ENCODE data around the gene HDAC9. TPM values are rescaled to one million over a fixed set of nuclear protein-coding genes. Genes with fewer than 3 reads are reported as not detected.
A peak's percentile ranks its signal among the peaks of the same experiment; 100 is the strongest.

Gene HDAC9
- total RNA-seq, 4 donors from 2014 or later: 3.0 to 14.0 (median 5.6) TPM

- TF ChIP-seq POLR2A (IDR thresholded peaks at IDR 0.05): no peak
- no peak for TF ChIP-seq CTCF (IDR thresholded peaks at IDR 0.05 in 4 of 5, conservative IDR thresholded peaks at IDR 0.05 in 1 of 5)
- Histone ChIP-seq H3K27me3 (no peaks in the 10 kb centered on the region), H3K36me3 (no peaks in the 10 kb centered on the region), H3K4me3 (peak overlapping the region in 2 of 4 donors; percentile 7 to 11), H3K4me1 (peaks cover 14% of the 10 kb centered on the region in 2 donors), H3K27ac (peak overlapping the region; percentile 10 to 54 (median 21)), H3K9me3 (no peaks in the 10 kb centered on the region)
- ATAC-seq (peak; percentile 89 to 90), DNase-seq (peak; percentile 30 to 57)
- in situ Hi-C loops (cut with MboI; ENCODE audit: low sequenced_read_pairs in 4 of 4) (loop anchor here in 3 of 4 donors (10.0 to 25.0 kb wide), 2 partner anchors 211 to 219 kb away; no protein-coding TSS in a partner anchor), intact Hi-C loops (cut with DNase I; ENCODE audit: low total_unique reads) (loop anchor here (2.0 to 10.0 kb wide), 2 partner anchors 79 to 119 kb away; partner anchors contain the start of gene HDAC9)
These were observed 78.1 kb downstream of the HDAC9 start for GRCh38 chr7:18573410-18574234.

- Histone ChIP-seq H3K4me1 (peaks cover 14% of the 10 kb centered on the region in 2 donors), H3K36me3 (no peaks in the 10 kb centered on the region), H3K27me3 (no peaks in the 10 kb centered on the region), H3K27ac (no peak overlapping the region), H3K9me3 (no peaks in the 10 kb centered on the region), H3K4me3 (no peak overlapping the region)
- no peak for TF ChIP-seq POLR2A (IDR thresholded peaks at IDR 0.05)
- no peak for TF ChIP-seq CTCF (IDR thresholded peaks at IDR 0.05 in 4 of 5, conservative IDR thresholded peaks at IDR 0.05 in 1 of 5)
- in situ Hi-C loops (cut with MboI; ENCODE audit: low sequenced_read_pairs in 4 of 4) (loop anchor here in 3 of 4 donors (10.0 to 25.0 kb wide), 2 partner anchors 212 to 219 kb away; no protein-coding TSS in a partner anchor), intact Hi-C loops (cut with DNase I; ENCODE audit: low total_unique reads) (loop anchor here (10.0 kb wide), 1 partner anchor 119 kb away; no protein-coding TSS in a partner anchor)
- ATAC-seq (no peak), DNase-seq (no peak)
These were observed 78.6 kb downstream of the HDAC9 start for GRCh38 chr7:18574235-18574540.

GRCh38 chr7:18574676-18575075 is 79.1 kb downstream of the HDAC9 start:
- in situ Hi-C loops (cut with MboI; ENCODE audit: low sequenced_read_pairs in 4 of 4) (loop anchor here in 3 of 4 donors (10.0 to 25.0 kb wide), 2 partner anchors 212 to 220 kb away; no protein-coding TSS in a partner anchor), intact Hi-C loops (cut with DNase I; ENCODE audit: low total_unique reads) (loop anchor here (10.0 kb wide), 1 partner anchor 120 kb away; no protein-coding TSS in a partner anchor)
- H3K27me3 ChIP-seq: no peaks in the 10 kb centered on the region
- no peak overlapping the region for H3K4me3 ChIP-seq
- peaks cover 12 to 16% of the 10 kb centered on the region in 2 donors for H3K4me1 ChIP-seq
- H3K27ac ChIP-seq: no peak overlapping the region
- H3K36me3 ChIP-seq: no peaks in the 10 kb centered on the region
- DNase-seq: no peak
- ATAC-seq: no peak
- TF ChIP-seq POLR2A (IDR thresholded peaks at IDR 0.05) (no peak), CTCF (IDR thresholded peaks at IDR 0.05 in 4 of 5, conservative IDR thresholded peaks at IDR 0.05 in 1 of 5) (no peak)
- no peaks in the 10 kb centered on the region for H3K9me3 ChIP-seq

- in situ Hi-C loops (cut with MboI; ENCODE audit: low sequenced_read_pairs in 4 of 4) (loop anchor here in 1 of 4 donors (10.0 kb wide), 1 partner anchor 221 kb away; no protein-coding TSS in a partner anchor), intact Hi-C loops (cut with DNase I; ENCODE audit: low total_unique reads) (loop anchor here (10.0 kb wide), 1 partner anchor 121 kb away; no protein-coding TSS in a partner anchor)
- TF ChIP-seq POLR2A (IDR thresholded peaks at IDR 0.05): no peak
- Histone ChIP-seq H3K4me1 (peaks cover 5 to 13% of the 10 kb centered on the region in 2 donors), H3K36me3 (no peaks in the 10 kb centered on the region), H3K27ac (no peak overlapping the region), H3K27me3 (no peaks in the 10 kb centered on the region), H3K9me3 (no peaks in the 10 kb centered on the region), H3K4me3 (no peak overlapping the region)
- DNase-seq (no peak), ATAC-seq (no peak)
These were observed 80.3 kb downstream of the HDAC9 start for GRCh38 chr7:18575622-18576572.
